AG04450 (cell line): ENCODE measurements around the gene KIAA0319L. TPM values are rescaled to one million over a fixed set of nuclear protein-coding genes. Genes with fewer than 3 reads are reported as not detected.

ENCODE experiments used
- CTCF ChIA-PET: fragments of 300-600, 350-600 bp; formaldehyde crosslinking; extraction: SDS; loops from one replicate; lab custom pipeline; 2022; ENCODE audit warnings: antibody characterized with exemption, inconsistent platforms; lab: Charles Lee
- POLR2A ChIA-PET: fragments of 350-600 bp; formaldehyde crosslinking; extraction: SDS; loops from one replicate; lab custom pipeline; 2021; ENCODE audit warnings: antibody characterized with exemption, inconsistent platforms; lab: Yijun Ruan, JAX
- DNase-seq: peaks from one replicate; pipeline ENCODE4 v3.0.0-alpha.2; 2011; ENCODE audit warnings: low read depth, low spot score
- H3K27ac ChIP-seq: one replicate; pipeline ENCODE4 v1.5.1; 2012; ENCODE audit warnings: low read depth, low read length, control low read depth
- H3K27me3 ChIP-seq: one replicate; pipeline ENCODE4 v1.6.0; 2012; ENCODE audit warnings: low read length; ENCODE audit not compliant: control insufficient read depth, insufficient read depth
- H3K4me3 ChIP-seq: 2 replicates; pipeline ENCODE4 v1.5.1; 2011; ENCODE audit warnings: mild to moderate bottlenecking, low read depth, low read length, control low read depth
- H3K9me3 ChIP-seq: 2 replicates; pipeline ENCODE4 v1.5.1; 2012; ENCODE audit warnings: low read length; ENCODE audit not compliant: control insufficient read depth, insufficient read depth
- CTCF ChIP-seq: IDR thresholded peaks from 2 replicates; pipeline ENCODE4 v1.5.1; 2011; ENCODE audit warnings: low read depth, low read length, control low read depth, inconsistent platforms
- polyA plus RNA-seq: library from polyadenylated mRNA; depleted of rRNA; stranded (reverse); fragments of >200 nt; gene quantifications from 2 replicates; pipeline ENCODE4 v1.2.3, GENCODE V29; 2011

The KIAA0319L gene
- polyA plus RNA-seq, 1 experiment, result 69.5 TPM

GRCh38 chr1:35555601-35556477 lies 1.4 kb downstream of the KIAA0319L start:
- peak overlapping the region; percentile 32 for H3K27ac ChIP-seq
- ChIA-PET POLR2A (interaction anchor here (0.6 to 2.1 kb wide), 5 partner anchors 16 to 105 kb away, joined by 3 to 12 read pairs (median 4); no protein-coding TSS in a partner anchor), CTCF (interaction anchor here (0.8 to 2.6 kb wide), 6 partner anchors 9 to 171 kb away, joined by 3 to 34 read pairs (median 8); no protein-coding TSS in a partner anchor)
- peaks cover 4% of the 10 kb centered on the region; the same call in 1 of the 2 replicates for H3K9me3 ChIP-seq
- H3K27me3 ChIP-seq, result no peaks in the 10 kb centered on the region
- no peak for TF ChIP-seq CTCF
- peak overlapping the region; percentile 96 for H3K4me3 ChIP-seq
- no peak for DNase-seq

- Histone ChIP-seq H3K27me3 (no peaks in the 10 kb centered on the region), H3K4me3 (peak overlapping the region; percentile 96), H3K27ac (peak overlapping the region; percentile 25), H3K9me3 (peaks cover 4% of the 10 kb centered on the region; the same call in 1 of the 2 replicates)
- CTCF ChIA-PET, result interaction anchor here (1.6 kb wide), 1 partner anchor 10 kb away, joined by 12 read pairs; no protein-coding TSS in a partner anchor
- POLR2A ChIA-PET, result no interaction called here
- no peak for DNase-seq
- no peak for TF ChIP-seq CTCF
Observed at GRCh38 chr1:35555212-35555584, 2.0 kb downstream of the KIAA0319L start.

GRCh38 chr1:35554266-35555211 lies 2.7 kb downstream of the KIAA0319L start:
- no peaks in the 10 kb centered on the region for H3K27me3 ChIP-seq
- TF ChIP-seq CTCF, result no peak
- DNase-seq, result no peak
- H3K27ac ChIP-seq, result no peak overlapping the region
- ChIA-PET CTCF (interaction anchor here (1.1 kb wide), 1 partner anchor 103 kb away, joined by 3 read pairs; no protein-coding TSS in a partner anchor), POLR2A (no interaction called here)
- H3K4me3 ChIP-seq, result no peak overlapping the region
- peaks cover 4% of the 10 kb centered on the region; the same call in 1 of the 2 replicates for H3K9me3 ChIP-seq

- DNase-seq, result no peak
- TF ChIP-seq CTCF, result no peak
- no peak overlapping the region for H3K4me3 ChIP-seq
- ChIA-PET CTCF (interaction anchor here (1.1 kb wide), 1 partner anchor 102 kb away, joined by 3 read pairs; no protein-coding TSS in a partner anchor), POLR2A (no interaction called here)
- peaks cover 4% of the 10 kb centered on the region; the same call in 1 of the 2 replicates for H3K9me3 ChIP-seq
- no peak overlapping the region for H3K27ac ChIP-seq
- H3K27me3 ChIP-seq, result no peaks in the 10 kb centered on the region
Observed at GRCh38 chr1:35553851-35554250, 3.4 kb downstream of the KIAA0319L start.
